Type B pancreatic cell (in vitro differentiated cells): ENCODE measurements around the gene ITPR3. TPM values are rescaled to one million over a fixed set of nuclear protein-coding genes. Genes with fewer than 3 reads are reported as not detected.

Experiments
- DNase-seq: peaks from one replicate; pipeline ENCODE4 v3.0.0; 2021; ENCODE audit warnings: mixed read lengths; ENCODE audit not compliant: unreplicated experiment; ENCODE audit errors: extremely low spot score
- H3K27ac Mint-ChIP-seq: 2 replicates; pipeline ENCODE4 v1.8.0; 2021; ENCODE audit warnings: mild to moderate bottlenecking, mixed read lengths
- H3K27me3 Mint-ChIP-seq: 2 replicates; pipeline ENCODE4 v1.8.0; 2021; ENCODE audit warnings: mixed read lengths
- H3K36me3 Mint-ChIP-seq: 2 replicates; pipeline ENCODE4 v1.8.0; 2021; ENCODE audit warnings: mixed read lengths
- H3K4me1 Mint-ChIP-seq: one replicate; pipeline ENCODE4 v1.8.0; 2021; ENCODE audit warnings: mixed read lengths; ENCODE audit not compliant: unreplicated experiment
- H3K4me3 Mint-ChIP-seq: 2 replicates; pipeline ENCODE4 v1.8.0; 2021; ENCODE audit warnings: mild to moderate bottlenecking, mixed read lengths
- H3K9me3 Mint-ChIP-seq: 2 replicates; pipeline ENCODE4 v1.8.0; 2021; ENCODE audit warnings: mixed read lengths
- total RNA-seq: library from RNA; stranded (reverse); gene quantifications from 2 replicates; pipeline ENCODE4 v1.2.1, GENCODE V29; 2021; ENCODE audit warnings: low replicate concordance
- TF ChIP-seq, protein P1 (sequence below): fragments of 200-600 bp; sonication (generic); conservative IDR thresholded peaks from 2 replicates; pipeline ENCODE4 v1.5.0; 2021; ENCODE audit warnings: antibody characterized with exemption, mild to moderate bottlenecking

ITPR3 gene
- total RNA-seq, 1 donor from 2014 or later, result 24.6 TPM

DNA sequence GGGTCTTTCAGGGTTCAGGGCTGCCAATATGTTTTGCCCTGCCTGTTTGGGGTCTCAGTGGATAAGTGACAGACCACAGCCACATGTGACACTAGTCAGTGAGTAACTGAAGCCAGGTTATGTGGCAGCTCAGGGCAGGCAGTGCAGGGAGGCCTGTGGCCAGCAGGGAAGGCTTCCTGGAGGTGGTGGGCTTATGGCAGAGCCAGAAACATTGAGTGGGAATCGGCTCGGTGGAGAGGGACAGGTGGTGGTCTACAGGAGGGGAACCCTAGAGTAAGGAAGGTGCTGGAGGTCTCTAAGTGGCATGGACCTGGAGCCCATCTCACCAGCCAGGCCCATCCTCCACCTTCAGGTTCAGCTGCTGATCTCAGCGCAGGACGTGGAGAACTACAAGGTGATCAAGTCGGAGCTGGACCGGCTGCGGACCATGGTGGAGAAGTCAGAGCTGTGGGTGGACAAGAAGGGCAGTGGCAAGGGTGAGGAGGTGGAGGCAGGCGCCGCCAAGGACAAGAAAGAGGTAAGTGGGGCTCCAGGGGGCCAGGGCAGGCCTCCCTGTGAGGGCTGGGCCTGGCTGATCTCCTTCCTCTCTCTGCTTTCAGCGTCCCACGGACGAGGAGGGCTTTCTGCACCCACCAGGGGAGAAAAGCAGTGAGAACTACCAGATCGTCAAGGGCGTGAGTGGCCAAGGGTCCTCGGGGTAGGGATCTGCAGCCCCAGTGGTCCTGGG lies 55.5 kb downstream of the ITPR3 start:
- Mint-ChIP-seq H3K4me1 (peaks cover 9% of the 10 kb centered on the region), H3K27ac (no peak overlapping the region), H3K36me3 (peaks cover 4% of the 10 kb centered on the region), H3K27me3 (no peaks in the 10 kb centered on the region), H3K4me3 (no peak overlapping the region), H3K9me3 (no peaks in the 10 kb centered on the region)
- TF ChIP-seq, protein P1, sequence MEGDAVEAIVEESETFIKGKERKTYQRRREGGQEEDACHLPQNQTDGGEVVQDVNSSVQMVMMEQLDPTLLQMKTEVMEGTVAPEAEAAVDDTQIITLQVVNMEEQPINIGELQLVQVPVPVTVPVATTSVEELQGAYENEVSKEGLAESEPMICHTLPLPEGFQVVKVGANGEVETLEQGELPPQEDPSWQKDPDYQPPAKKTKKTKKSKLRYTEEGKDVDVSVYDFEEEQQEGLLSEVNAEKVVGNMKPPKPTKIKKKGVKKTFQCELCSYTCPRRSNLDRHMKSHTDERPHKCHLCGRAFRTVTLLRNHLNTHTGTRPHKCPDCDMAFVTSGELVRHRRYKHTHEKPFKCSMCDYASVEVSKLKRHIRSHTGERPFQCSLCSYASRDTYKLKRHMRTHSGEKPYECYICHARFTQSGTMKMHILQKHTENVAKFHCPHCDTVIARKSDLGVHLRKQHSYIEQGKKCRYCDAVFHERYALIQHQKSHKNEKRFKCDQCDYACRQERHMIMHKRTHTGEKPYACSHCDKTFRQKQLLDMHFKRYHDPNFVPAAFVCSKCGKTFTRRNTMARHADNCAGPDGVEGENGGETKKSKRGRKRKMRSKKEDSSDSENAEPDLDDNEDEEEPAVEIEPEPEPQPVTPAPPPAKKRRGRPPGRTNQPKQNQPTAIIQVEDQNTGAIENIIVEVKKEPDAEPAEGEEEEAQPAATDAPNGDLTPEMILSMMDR, result no peak
- no peak for DNase-seq

DNA sequence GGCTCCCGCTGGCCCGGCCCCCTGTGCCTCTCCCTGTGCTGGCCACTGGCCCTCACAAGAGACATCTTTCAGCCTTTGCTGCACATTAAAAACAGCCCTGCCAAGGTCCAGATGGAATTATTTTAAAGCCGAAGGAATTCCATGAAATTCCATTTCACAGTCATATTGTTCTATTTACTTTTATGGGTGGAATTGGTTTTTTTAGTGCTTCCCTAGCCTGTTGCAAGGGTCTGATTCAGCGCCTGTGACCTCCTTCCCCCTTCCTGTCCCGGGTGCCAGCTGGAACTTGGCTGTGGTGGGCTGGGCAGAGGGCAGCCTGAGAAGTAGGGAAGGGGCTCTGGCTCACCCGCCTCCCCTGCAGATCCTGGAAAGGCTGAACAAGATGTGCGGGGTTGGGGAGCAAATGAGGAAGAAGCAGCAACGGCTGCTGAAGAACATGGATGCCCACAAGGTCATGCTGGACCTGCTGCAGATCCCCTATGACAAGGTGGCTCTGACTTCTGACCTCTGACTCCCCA lies 56.1 kb downstream of the ITPR3 start:
- no peak for DNase-seq
- Mint-ChIP-seq H3K27ac (no peak overlapping the region), H3K9me3 (no peaks in the 10 kb centered on the region), H3K4me1 (peaks cover 9% of the 10 kb centered on the region), H3K36me3 (peaks cover 4% of the 10 kb centered on the region), H3K4me3 (no peak overlapping the region), H3K27me3 (no peaks in the 10 kb centered on the region)
- TF ChIP-seq, protein P1, result no peak

DNA sequence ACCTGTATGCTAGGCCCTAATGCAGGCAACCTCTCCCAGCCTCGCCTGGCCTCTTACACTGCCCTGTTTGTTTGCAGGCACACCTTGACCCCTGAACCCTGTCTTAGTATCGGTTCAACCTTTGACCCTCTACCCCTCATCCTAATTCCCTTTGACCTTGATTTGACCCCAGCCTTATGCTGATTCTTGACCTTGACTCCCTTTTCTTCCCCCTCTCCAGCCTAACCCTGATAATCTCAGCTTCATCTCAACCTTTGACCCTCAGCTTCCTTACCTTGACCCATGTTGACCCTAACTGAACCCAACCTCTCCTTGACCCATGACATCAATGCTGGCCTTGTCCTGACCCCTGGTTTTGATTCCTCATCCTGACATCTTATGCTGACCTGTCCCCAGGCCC lies 56.6 kb downstream of the ITPR3 start:
- Mint-ChIP-seq H3K36me3 (peaks cover 4% of the 10 kb centered on the region), H3K9me3 (no peaks in the 10 kb centered on the region), H3K27me3 (no peaks in the 10 kb centered on the region), H3K4me3 (no peak overlapping the region), H3K27ac (no peak overlapping the region), H3K4me1 (peaks cover 9% of the 10 kb centered on the region)
- DNase-seq, result no peak
- TF ChIP-seq, protein P1, result no peak

DNA sequence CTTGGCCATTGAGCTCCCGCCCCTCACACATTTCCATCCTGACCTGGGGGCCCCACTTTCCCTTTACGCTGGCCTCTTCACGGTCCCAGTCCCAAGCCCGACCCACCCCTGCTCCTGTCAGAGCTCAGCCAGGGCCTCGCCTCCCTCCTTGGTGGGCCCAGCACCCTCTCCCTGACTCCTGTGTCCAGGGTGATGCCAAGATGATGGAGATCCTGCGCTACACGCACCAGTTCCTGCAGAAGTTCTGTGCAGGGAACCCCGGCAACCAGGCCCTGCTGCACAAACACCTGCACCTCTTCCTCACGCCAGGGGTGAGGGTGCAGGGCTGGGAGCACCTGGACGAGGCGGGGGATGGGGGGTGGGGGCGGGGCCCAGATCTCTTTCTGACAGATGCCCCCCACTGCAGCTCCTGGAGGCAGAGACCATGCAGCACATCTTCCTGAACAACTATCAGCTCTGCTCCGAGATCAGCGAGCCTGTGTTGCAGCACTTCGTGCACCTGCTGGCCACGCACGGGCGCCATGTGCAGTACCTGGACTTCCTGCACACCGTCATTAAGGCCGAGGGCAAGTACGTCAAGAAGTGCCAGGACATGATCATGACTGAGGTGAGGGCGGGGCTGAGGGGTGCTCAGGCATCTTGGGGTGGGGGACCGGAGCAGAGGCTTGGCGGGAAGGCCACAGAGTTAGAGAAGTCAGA lies 57.3 kb downstream of the ITPR3 start:
- TF ChIP-seq, protein P1, result no peak
- no peaks in the 10 kb centered on the region for H3K9me3 Mint-ChIP-seq
- DNase-seq, result no peak
- no peaks in the 10 kb centered on the region for H3K27me3 Mint-ChIP-seq
- H3K4me3 Mint-ChIP-seq, result no peak overlapping the region
- no peak overlapping the region for H3K27ac Mint-ChIP-seq
- peaks cover 8% of the 10 kb centered on the region for H3K4me1 Mint-ChIP-seq
- peaks cover 3% of the 10 kb centered on the region for H3K36me3 Mint-ChIP-seq

DNA sequence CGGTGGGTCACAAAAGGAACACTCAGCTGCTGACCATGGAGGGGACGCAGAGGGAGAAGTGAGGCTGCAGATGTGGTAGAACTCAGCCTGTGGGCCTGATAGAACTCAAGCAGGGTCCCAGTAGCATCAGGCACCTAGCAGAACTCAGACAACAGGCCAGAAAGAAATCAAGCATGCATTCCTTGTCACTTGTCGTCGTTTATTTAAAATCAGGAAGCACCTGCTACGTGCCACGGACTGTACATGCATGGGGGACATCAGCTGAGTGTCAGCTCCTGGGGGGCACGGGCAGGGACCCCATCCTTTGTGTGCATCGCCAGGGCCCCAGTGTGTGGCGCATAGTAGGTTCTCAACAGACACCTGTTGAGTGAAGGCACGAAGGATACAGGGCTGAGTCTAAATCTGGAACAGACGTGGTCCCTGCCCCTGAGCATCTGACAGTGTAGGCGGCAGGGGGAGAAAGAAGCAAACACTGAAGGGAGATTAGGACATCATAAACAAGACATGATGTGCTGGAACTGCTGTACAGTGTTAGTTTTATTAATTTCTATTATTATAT lies 57.9 kb downstream of the ITPR3 start:
- peaks cover 6% of the 10 kb centered on the region for H3K4me1 Mint-ChIP-seq
- H3K27ac Mint-ChIP-seq, result no peak overlapping the region
- H3K27me3 Mint-ChIP-seq, result no peaks in the 10 kb centered on the region
- no peak for DNase-seq
- no peaks in the 10 kb centered on the region for H3K9me3 Mint-ChIP-seq
- no peak overlapping the region for H3K4me3 Mint-ChIP-seq
- TF ChIP-seq, protein P1, result no peak
- no peaks in the 10 kb centered on the region for H3K36me3 Mint-ChIP-seq
